HL-60 (cell line): ENCODE measurements around the gene CTCF.

ENCODE experiments used
- CTCF ChIP-seq: IDR thresholded peaks from one replicate; pipeline ENCODE4 v1.5.1; 2011; ENCODE audit warnings: low read length, control low read depth, inconsistent platforms; ENCODE audit not compliant: insufficient read depth
- POLR2AphosphoS5 ChIP-seq: IDR thresholded peaks from 2 replicates; pipeline ENCODE4 v1.6.1; 2012; ENCODE audit warnings: low read depth

GRCh38 chr16:67683767-67684166, 121.4 kb downstream of the CTCF start:
- TF ChIP-seq CTCF, result no peak
- no peak for TF ChIP-seq POLR2AphosphoS5
